Measurements from ENCODE around the gene SIRT5. TPM values are rescaled to one million over a fixed set of nuclear protein-coding genes. Genes with fewer than 3 reads are reported as not detected.

Gene SIRT5
- total RNA-seq, 6 experiments from 2014 or later = 9.3 to 28.3 (median 15.5) TPM

DNA sequence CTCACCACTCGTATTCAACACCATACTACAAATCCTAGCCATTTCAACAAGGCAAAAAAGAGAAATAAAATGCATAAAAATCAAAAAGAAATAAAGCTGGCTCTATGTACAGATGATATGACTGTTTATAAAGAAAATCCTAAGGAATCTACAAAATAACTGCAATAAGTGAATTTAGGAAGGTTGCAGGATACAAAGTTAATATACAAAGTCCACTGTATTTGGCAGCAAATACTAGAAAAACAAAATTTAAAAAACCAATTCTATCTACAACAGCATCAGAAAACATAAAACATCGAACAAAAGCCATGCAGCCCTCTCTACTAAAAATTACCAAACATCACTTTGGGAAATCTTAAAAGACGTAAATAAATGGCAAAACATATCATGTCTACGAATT lies 89.6 kb downstream of the SIRT5 start:
- H3K4me3 ChIP-seq = no peak overlapping the region
- ATAC-seq (peak in 3 of 4 donors; percentile 13 to 46 (median 34)), DNase-seq (no peak)
- intact Hi-C loops (cut with DNase I) = no loop called here
- whole genome bisulfite sequencing (ENCODE audit: insufficient coverage, low coverage, low lambda C conversion rate, missing lambda C conversion rate) = 39% methylated on average over 4 of the region's 4 CpGs
- no peaks in the 10 kb centered on the region for H3K36me3 ChIP-seq
- no peaks in the 10 kb centered on the region for H3K9me3 ChIP-seq
- no peak overlapping the region for H3K27ac ChIP-seq
- peaks cover 0 to 22% (median 6%) of the 10 kb centered on the region in 4 donors for H3K4me1 ChIP-seq
- TF ChIP-seq CTCF (IDR thresholded peaks at IDR 0.05) (no peak), POLR2A (IDR thresholded peaks at IDR 0.05) (no peak)
- no peaks in the 10 kb centered on the region for H3K27me3 ChIP-seq

Other genes starting within 250 kb of the SIRT5 start
- 10 to 100 TPM in 2 of 6 experiments, 1 to 10 TPM in 4; 7.8 to 16.0 (median 9.7) TPM for gene TBC1D7, start 246.1 kb upstream of the SIRT5 start, total RNA-seq
- 1 to 10 TPM; 5.4 to 8.5 (median 7.5) TPM for gene GFOD1, start 87.0 kb upstream of the SIRT5 start, total RNA-seq
- 10 to 100 TPM; 12.9 to 68.2 (median 25.1) TPM for gene NOL7, start 40.7 kb downstream of the SIRT5 start, total RNA-seq
- 10 to 100 TPM; 14.1 to 17.9 (median 15.9) TPM for gene RANBP9, start 137.2 kb downstream of the SIRT5 start, total RNA-seq
- 10 to 100 TPM; 12.7 to 17.8 (median 15.2) TPM for gene MCUR1, start 240.0 kb downstream of the SIRT5 start, total RNA-seq